ENCODE measurements around the gene SOAT1. TPM values are rescaled to one million over a fixed set of nuclear protein-coding genes. Genes with fewer than 3 reads are reported as not detected.

SOAT1 gene
- total and polyA plus RNA-seq, 2 of the 8 experiments (the other 6 are each of a cell fraction or from before 2014, with no cell fraction given) = 2.7 to 4.7 TPM

DNA sequence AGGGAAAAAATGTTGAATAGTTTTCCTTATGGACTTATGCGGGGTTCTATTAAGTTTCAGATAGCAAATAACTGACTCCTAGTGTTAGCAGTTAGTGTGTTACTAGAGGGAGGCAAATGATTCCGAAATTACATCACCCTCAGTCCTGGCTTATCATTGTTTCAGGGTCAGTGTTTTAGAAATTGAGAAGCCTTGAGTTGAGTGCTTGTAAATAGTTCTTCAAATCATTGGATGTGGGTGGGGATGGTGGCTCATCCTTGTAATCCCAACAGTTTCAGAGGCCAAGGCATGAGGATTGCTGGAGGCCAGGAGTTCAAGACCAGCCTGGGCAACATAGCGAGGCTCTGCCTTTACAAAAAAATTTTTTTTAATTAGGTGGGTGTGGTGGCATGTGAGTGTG is 21.3 kb downstream of the SOAT1 start:
- no peak overlapping the region for H2BK20ac ChIP-seq (ENCODE audit: low read length)
- no peaks in the 10 kb centered on the region for H3K27me3 ChIP-seq (replicated peaks in 1 of 4; ENCODE audit: control insufficient read depth in 3 of 4, extremely low read depth in 1 of 4, insufficient read depth in 3 of 4, low read length in 3 of 4)
- no peak overlapping the region for H2AK5ac ChIP-seq (ENCODE audit: low read depth, low read length)
- no peak overlapping the region for H3K18ac ChIP-seq (ENCODE audit: extremely low read depth, low read length)
- DNase-seq (ENCODE audit: low read depth in 1 of 2, low spot score in 2 of 2) = no peak
- no peak for FAIRE-seq
- H2BK12ac ChIP-seq (ENCODE audit: low read depth, low read length) = no peak overlapping the region
- CTCF ChIA-PET (ENCODE audit: partially characterized antibody) = no interaction called here
- H4K20me1 ChIP-seq (replicated peaks in 1 of 2; ENCODE audit: control insufficient read depth in 1 of 2, insufficient read depth in 2 of 2, low read length in 2 of 2) = no peaks in the 10 kb centered on the region
- POLR2A ChIA-PET (ENCODE audit: partially characterized antibody) = no interaction called here
- no peak overlapping the region for H3K4ac ChIP-seq (replicated peaks; ENCODE audit: insufficient read length, low read depth, low read length)
- no peak overlapping the region for H3K23ac ChIP-seq (ENCODE audit: insufficient read length)
- H2BK5ac ChIP-seq (ENCODE audit: low read depth, low read length) = no peak overlapping the region
- H3K4me3 ChIP-seq (ENCODE audit: extremely low read depth in 1 of 4, insufficient read depth in 2 of 4, low read depth in 3 of 4, low read length in 4 of 4) = no peak overlapping the region
- H3K36me3 ChIP-seq (ENCODE audit: control insufficient read depth in 2 of 4, insufficient read depth in 4 of 4, low read length in 3 of 4) = no peaks in the 10 kb centered on the region
- no peak overlapping the region for H3K56ac ChIP-seq (replicated peaks; ENCODE audit: insufficient read length, low read depth, low read length)
- H3K79me1 ChIP-seq (ENCODE audit: low read depth, low read length) = no peaks in the 10 kb centered on the region
- no peaks in the 10 kb centered on the region for H3K9me3 ChIP-seq (ENCODE audit: insufficient read depth in 2 of 2, low read depth in 1 of 2, low read length in 1 of 2)
- H4K91ac ChIP-seq (replicated peaks; ENCODE audit: insufficient read length, low read length) = no peak overlapping the region
- WGBS, 2 experiments (ENCODE audit: extremely low coverage in 1 of 2, insufficient coverage in 1 of 2, insufficient read length in 1 of 2, insufficient replicate concordance in 2 of 2, low coverage in 1 of 2, low lambda C conversion rate in 2 of 2, missing lambda C conversion rate in 1 of 2) = 85% methylated on average over 3 of the region's 3 CpGs; no CpG with 5 or more reads in 1 of the 2 experiments
- no peak overlapping the region for H3K4me2 ChIP-seq (ENCODE audit: insufficient read depth in 1 of 2, low read depth in 2 of 2, low read length in 2 of 2)
- H4K8ac ChIP-seq (ENCODE audit: extremely low read depth, insufficient read depth, low read length) = no peak overlapping the region
- no peak overlapping the region for H2AFZ ChIP-seq (ENCODE audit: low read length)
- TF ChIP-seq SIX5 (IDR thresholded peaks at IDR 0.05; ENCODE audit: low read depth, low read length) = no peak
- TF ChIP-seq POU5F1 (IDR thresholded peaks at IDR 0.05; ENCODE audit: low read depth, low read length) = no peak
- TF ChIP-seq CHD1 (IDR thresholded peaks at IDR 0.05; ENCODE audit: low read depth, low read length) = no peak
- TF ChIP-seq MAFK (IDR thresholded peaks at IDR 0.05; ENCODE audit: low read depth, low read length) = no peak
- TF ChIP-seq CEBPB (IDR thresholded peaks at IDR 0.05; ENCODE audit: low read depth, low read length) = no peak
- TF ChIP-seq YY1 (IDR thresholded peaks at IDR 0.05; ENCODE audit: low read depth, low read length) = no peak
- TF ChIP-seq JUND (IDR thresholded peaks at IDR 0.05; ENCODE audit: low read length) = no peak
- TF ChIP-seq, protein P1, sequence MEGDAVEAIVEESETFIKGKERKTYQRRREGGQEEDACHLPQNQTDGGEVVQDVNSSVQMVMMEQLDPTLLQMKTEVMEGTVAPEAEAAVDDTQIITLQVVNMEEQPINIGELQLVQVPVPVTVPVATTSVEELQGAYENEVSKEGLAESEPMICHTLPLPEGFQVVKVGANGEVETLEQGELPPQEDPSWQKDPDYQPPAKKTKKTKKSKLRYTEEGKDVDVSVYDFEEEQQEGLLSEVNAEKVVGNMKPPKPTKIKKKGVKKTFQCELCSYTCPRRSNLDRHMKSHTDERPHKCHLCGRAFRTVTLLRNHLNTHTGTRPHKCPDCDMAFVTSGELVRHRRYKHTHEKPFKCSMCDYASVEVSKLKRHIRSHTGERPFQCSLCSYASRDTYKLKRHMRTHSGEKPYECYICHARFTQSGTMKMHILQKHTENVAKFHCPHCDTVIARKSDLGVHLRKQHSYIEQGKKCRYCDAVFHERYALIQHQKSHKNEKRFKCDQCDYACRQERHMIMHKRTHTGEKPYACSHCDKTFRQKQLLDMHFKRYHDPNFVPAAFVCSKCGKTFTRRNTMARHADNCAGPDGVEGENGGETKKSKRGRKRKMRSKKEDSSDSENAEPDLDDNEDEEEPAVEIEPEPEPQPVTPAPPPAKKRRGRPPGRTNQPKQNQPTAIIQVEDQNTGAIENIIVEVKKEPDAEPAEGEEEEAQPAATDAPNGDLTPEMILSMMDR (IDR thresholded peaks at IDR 0.05; ENCODE audit: control extremely low read depth in 1 of 3, insufficient read depth in 1 of 3, low read depth in 1 of 3, low read length in 3 of 3) = no peak
- TF ChIP-seq CTBP2 (IDR thresholded peaks at IDR 0.05; ENCODE audit: borderline replicate concordance, insufficient read depth, insufficient read length, low read length) = no peak
- no peak overlapping the region for H2BK120ac ChIP-seq (replicated peaks; ENCODE audit: low read depth, low read length)
- H2BK15ac ChIP-seq (ENCODE audit: low read length) = no peak overlapping the region
- H3K27ac ChIP-seq (ENCODE audit: low read depth, low read length) = no peak overlapping the region
- H3K23me2 ChIP-seq (ENCODE audit: low read depth, low read length) = no peaks in the 10 kb centered on the region
- no peaks in the 10 kb centered on the region for H3K4me1 ChIP-seq (replicated peaks in 1 of 4; ENCODE audit: control insufficient read depth in 3 of 4, insufficient read depth in 4 of 4, low read length in 3 of 4)
- H3K14ac ChIP-seq (ENCODE audit: insufficient read length) = no peak overlapping the region
- no peak overlapping the region for H4K5ac ChIP-seq (ENCODE audit: insufficient read length, low read depth, low read length)
- H3K9ac ChIP-seq (replicated peaks in 1 of 4; ENCODE audit: extremely low read depth in 1 of 4, low read depth in 3 of 4, low read length in 3 of 4) = no peak overlapping the region
- H3K79me2 ChIP-seq (ENCODE audit: control insufficient read depth in 1 of 2, insufficient read depth in 2 of 2, low read length in 2 of 2) = no peaks in the 10 kb centered on the region
